Gastrocnemius medialis (tissue), 4 donors: ENCODE data around the gene USH2A.

Experiments used
- POLR2A ChIP-seq, 2 donors: fragments of 450-650 bp; IDR thresholded peaks; one replicate each; pipeline ENCODE4 v1.6.1; 2017; ENCODE audit warnings: antibody characterized with exemption in 2 of 2, mild to moderate bottlenecking in 2 of 2, moderate library complexity in 2 of 2
- TF ChIP-seq, protein P1 (sequence below), 5 experiments: fragments of 450-650 bp in 3 of 5; fragments of 200-600 bp in 2 of 5; sonication (generic) in 2 of 5; IDR thresholded peaks in 4 of 5; conservative IDR thresholded peaks in 1 of 5; 1 replicate in 4 of 5; 2 replicates in 1 of 5; pipeline ENCODE4 v1.5.1; 2016 to 2019; ENCODE audit warnings: antibody characterized with exemption in 5 of 5, mild to moderate bottlenecking in 3 of 5, moderate library complexity in 3 of 5

DNA sequence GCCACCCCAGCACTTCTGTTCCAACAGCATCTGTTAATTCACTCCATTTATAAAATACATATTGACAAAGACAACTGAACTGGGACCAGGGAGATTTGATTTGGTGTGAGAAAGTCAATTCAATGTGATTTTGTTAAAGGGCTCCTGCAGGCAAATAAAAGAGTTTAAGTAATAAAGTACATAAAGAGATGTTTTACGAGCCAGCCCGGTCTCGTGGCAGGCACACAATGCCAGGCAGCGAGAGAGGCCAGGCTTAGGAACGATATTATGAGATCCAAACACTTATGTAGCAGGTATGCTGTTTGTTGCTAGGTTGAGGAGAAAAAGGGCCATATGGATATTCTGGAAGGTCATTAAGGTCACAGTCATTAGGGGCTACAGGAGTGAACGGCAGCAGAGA is 629.1 kb downstream of the USH2A start:
- TF ChIP-seq, protein P1, sequence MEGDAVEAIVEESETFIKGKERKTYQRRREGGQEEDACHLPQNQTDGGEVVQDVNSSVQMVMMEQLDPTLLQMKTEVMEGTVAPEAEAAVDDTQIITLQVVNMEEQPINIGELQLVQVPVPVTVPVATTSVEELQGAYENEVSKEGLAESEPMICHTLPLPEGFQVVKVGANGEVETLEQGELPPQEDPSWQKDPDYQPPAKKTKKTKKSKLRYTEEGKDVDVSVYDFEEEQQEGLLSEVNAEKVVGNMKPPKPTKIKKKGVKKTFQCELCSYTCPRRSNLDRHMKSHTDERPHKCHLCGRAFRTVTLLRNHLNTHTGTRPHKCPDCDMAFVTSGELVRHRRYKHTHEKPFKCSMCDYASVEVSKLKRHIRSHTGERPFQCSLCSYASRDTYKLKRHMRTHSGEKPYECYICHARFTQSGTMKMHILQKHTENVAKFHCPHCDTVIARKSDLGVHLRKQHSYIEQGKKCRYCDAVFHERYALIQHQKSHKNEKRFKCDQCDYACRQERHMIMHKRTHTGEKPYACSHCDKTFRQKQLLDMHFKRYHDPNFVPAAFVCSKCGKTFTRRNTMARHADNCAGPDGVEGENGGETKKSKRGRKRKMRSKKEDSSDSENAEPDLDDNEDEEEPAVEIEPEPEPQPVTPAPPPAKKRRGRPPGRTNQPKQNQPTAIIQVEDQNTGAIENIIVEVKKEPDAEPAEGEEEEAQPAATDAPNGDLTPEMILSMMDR (IDR thresholded peaks at IDR 0.05 in 4 of 5, conservative IDR thresholded peaks at IDR 0.05 in 1 of 5), result no peak
- TF ChIP-seq POLR2A (IDR thresholded peaks at IDR 0.05), result no peak
